Esophagus muscularis mucosa (tissue), 4 donors: Measurements from ENCODE around the gene ACACA.

Experiments used
- CTCF ChIP-seq, 3 experiments: fragments of 200-600 bp in 2 of 3; fragments of 450-650 bp in 1 of 3; sonication (generic) in 2 of 3; IDR thresholded peaks; one replicate each; pipeline ENCODE4 v1.5.1; 2017 to 2019; ENCODE audit warnings: antibody characterized with exemption in 3 of 3, mild to moderate bottlenecking in 2 of 3, moderate library complexity in 1 of 3
- EP300 ChIP-seq: sonication (generic); formaldehyde crosslinking; IDR thresholded peaks from one replicate; pipeline ENCODE4 v1.6.1; 2017; ENCODE audit warnings: antibody characterized with exemption
- POLR2A ChIP-seq: fragments of 450-650 bp; IDR thresholded peaks from one replicate; pipeline ENCODE4 v1.6.1; 2017; ENCODE audit warnings: antibody characterized with exemption, moderate library complexity, mild to moderate bottlenecking, low read depth
- POLR2AphosphoS5 ChIP-seq, 2 donors: sonication (generic); formaldehyde crosslinking; IDR thresholded peaks; one replicate each; pipeline ENCODE4 v1.6.1; 2017; ENCODE audit warnings: antibody characterized with exemption in 2 of 2

DNA sequence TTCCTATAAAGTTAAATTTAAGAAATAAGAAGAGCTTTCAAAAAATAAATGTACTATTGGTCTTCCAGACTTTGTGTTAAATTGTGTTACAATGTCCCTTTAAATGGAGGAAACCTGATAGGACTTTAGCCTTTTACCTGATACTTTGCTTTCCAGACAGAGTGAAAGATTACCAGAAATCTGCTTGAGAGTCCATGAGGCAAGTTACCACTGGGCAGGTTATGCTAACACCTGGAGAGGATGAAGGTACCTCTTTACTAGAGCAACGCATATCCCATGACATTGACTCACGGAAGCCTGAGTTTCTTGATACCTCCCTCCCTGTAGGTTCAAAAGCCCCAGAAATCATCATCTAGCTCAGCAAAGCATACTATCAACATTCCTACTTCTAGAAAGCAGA, 174.7 kb downstream of the ACACA start:
- TF ChIP-seq CTCF (IDR thresholded peaks at IDR 0.05) (no peak), POLR2AphosphoS5 (IDR thresholded peaks at IDR 0.05) (no peak), POLR2A (no peak), EP300 (no peak)
